HG03159 (cell line): Measurements from ENCODE around the gene IFT43.

Experiments
- ATAC-seq: cut with Tn5 transposase; IDR thresholded peaks from one replicate; pipeline ENCODE4 v1.9.1; 2021; ENCODE audit warnings: mild to moderate bottlenecking, moderate library complexity; ENCODE audit not compliant: unreplicated experiment

IFT43 gene

DNA sequence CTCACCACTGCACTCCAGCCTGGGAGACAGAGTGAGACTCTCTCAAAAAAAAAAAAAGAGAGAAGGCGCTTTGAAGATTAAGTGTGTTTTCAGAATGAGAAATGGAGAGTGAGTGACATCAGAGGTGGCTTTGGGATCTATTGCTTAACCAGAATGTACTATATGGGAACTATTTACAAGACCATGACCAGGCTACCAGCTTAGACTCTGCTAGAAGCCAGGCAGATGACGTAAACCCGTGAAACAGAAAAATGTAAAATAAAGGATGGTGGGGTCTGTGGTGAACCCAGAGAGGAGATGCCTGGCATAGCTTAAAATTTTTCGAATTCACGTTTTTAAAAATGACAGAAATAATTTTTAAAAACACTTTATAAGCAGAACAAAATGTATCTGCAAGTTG lies 82.0 kb downstream of the IFT43 start:
- no peak for ATAC-seq

DNA sequence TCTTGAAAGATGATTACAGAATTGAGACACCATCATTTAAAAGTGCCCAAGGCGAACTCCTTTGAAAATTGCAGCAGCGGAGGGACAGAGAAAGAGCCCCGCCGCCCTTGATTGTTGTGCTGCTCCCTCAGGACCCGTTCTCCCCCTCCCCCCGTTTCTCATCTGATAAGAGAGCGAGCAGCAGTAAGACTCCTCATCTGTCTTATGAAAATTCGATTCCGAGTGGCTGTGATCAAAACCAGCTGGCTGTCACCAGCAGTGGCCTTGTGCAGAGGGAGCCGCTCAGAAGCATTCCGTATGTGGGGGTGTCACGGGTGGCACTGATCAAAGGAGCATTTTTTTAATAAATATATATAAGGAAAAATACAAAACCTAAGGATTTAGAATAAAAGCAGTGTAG lies 88.2 kb downstream of the IFT43 start:
- ATAC-seq: no peak

DNA sequence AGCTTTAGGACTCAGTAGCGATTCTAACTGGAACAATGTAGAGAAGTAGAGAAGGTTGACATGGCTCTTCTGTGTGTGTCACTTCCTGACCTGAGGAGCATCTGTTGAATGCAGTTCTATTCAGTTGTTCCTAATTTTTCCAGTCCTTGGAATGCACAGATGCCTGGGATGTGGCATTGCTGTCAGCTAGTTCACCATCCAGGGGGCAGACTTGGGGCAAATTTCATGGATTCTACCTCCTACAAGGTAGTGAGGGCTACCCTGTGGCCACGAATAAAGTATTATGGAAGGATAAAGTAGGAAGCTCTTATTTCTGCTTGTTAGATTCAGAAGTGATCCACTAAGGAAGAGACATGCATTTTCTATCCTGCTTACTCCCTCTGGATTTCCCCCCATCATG lies 91.8 kb downstream of the IFT43 start:
- no peak for ATAC-seq

DNA sequence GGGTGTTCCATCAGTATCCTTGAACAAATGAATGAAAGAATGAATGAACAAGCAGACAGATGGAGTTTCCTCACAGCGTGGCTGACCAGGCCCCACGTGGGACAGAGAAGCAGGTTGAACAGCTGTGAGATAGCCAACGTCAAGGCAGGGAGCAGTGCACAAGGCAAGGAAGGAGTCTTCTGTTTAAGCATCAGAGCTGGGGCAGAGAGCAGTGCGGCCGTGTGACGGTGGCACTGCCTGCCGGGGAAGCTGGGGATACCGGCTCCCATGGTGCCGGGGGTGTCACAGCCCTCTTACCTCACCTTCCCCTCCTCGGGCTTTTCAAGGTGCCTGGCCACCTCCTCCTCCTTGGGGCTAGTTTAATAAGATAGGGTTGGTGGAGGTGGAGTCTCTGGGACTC lies 92.9 kb downstream of the IFT43 start:
- no peak for ATAC-seq

DNA sequence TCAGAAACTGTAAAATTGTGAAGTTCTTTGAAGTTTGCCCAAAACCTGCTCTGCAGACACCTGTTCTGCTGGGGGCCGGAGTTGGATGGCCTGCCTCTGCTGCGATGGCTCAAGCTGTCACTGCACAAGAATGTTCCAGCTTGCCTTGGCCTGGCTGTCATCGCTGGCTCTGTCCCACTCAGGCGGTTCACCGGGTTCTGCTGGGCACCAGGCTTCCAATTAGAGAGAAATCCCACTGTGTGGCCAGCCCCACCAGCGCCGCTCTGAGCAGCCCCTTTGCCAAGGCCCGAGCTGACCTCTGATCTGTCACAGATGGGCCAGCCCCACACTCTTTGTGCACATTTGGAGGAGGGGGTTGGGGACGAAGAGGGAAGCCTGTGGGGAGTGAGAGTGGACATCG lies 94.5 kb downstream of the IFT43 start:
- no peak for ATAC-seq

DNA sequence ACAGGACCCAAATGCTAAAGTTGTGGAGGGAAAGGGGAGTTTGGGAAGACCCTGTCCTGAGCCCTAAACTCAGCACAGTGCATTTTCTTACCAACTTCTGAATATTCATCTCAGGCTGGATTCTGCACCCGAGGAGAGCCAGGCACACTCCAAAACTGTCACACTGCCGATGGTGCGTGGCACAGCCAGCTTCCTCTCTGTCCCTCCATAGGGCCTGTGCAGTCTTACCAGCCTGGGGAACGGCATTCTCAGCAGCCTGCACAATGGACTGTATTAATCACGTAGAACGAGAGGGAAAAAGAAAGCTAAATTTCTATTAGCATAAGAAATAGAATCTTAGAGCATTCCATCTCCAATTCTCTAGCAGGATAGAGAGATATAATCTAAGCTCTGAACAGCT lies 94.9 kb downstream of the IFT43 start:
- ATAC-seq: no peak

DNA sequence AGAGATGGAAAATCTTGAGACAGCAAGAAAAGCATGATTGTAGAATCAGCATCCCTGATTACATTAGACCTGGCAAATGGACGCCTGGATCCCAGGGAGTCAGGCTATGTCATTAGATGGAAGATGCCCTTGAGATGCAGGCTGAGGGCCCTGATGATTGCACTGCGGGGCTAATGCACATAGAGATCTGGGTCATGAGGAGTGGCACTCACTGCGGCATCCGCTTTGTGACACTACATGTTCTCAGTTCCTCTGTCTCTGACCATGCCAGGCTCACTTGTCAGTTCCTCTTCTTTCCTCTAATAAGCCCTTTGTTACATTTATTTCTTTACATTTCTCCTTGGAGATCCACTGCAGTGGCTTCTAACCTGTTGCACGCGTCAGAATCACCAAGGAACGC lies 96.1 kb downstream of the IFT43 start:
- no peak for ATAC-seq

DNA sequence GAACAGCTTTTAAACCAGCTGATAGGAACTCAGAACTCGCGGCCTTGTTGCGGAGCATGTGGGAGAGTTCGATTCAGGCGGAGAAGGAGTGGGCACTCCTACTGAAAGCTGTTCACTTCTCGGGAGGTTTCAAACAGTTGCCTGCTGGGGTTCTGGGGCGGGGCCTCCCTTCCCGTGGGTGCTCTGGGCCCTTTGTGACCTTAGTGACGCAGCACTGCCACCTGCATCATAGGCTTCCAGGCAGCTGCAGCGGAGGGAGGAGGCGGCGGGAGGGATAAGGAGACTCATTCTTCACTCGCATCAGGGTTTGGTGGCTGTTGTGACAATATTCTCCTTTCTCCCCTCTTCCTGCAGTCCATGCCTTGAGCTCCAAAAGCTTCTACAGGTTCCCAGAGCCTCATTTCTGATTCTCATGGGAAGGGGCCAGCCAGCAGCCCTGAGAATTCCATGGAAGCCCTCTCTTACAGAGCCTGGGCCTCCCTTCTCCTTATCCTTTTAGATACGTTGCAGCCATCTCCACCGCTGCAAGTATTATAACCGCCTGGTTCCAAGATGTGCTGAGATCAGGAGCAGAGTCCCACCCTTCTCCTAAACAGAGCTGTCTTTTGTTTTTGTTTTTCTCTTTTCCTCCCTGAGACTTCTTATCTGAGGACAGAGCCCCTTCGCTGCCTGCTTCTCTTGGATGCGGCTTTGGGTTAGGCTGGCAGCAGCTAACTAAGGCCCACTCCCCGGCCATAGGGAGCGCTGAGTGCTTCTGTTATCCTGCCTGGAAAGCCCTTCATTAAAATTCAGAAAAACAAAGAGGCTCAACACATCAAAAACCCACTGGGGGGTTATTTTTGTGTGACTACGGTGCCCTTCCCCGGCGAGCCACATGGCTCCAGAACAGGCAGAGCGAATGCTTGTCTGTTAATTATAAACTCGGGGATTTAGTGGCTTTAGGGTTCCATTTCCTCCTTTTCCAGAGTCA lies 98.5 kb downstream of the IFT43 start:
- no peak for ATAC-seq

DNA sequence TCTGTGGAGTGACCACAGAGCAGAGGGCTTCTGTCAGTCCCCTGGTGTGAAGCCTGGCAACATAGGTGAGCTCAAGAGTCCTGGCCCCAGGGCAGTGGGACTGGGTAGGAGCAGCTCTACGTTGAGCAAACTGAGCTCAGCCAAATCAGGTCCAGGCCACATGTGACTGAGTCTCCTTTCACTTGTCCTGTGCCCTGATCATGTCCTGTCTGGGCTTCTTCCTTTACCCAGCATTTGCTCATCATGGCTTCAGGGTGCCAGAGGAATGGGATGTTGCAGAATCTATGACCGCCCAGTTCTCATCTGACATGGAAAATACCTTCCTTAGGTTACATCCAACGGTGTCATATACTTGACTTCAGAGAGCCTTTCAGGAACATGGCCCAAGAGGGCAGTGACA lies 99.8 kb downstream of the IFT43 start:
- ATAC-seq: no peak

DNA sequence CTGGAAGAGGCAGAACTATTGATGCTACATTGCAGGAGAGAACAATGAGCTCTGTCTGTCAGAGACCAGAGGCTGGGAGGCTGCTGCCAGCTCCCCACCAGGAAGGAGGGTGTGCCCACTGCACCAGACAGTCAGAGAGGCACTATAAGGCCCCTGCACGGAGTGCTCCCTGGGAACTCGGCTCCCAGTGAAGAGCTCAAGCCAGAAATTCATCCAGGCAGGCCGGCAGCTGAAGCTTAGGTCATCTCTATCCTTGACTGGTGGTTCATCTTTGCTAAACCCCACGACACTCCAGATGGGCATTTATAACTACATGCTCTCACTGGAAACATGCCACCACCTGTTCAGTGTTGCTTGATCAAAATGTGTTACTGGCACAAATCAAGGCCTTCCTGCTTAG lies 101.1 kb downstream of the IFT43 start:
- ATAC-seq: no peak

DNA sequence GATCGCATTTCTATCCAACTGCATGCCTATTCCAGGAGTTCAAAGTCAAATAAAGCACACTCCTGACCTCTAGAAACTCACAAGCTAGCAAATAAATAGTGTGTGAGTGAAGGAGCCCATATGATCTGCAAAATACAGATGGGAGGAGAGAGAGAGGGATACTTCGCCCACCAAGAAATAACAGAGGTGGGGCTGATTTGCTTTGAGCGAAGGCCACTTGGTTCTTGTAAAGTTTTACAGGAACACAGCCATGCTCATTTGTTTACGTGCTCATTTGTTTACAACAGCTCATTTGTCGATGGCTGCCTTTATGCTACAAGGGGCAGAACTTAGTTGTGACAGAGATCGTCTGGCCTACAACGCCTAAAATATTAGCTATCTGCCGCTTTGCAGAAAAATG lies 102.8 kb downstream of the IFT43 start:
- no peak for ATAC-seq

DNA sequence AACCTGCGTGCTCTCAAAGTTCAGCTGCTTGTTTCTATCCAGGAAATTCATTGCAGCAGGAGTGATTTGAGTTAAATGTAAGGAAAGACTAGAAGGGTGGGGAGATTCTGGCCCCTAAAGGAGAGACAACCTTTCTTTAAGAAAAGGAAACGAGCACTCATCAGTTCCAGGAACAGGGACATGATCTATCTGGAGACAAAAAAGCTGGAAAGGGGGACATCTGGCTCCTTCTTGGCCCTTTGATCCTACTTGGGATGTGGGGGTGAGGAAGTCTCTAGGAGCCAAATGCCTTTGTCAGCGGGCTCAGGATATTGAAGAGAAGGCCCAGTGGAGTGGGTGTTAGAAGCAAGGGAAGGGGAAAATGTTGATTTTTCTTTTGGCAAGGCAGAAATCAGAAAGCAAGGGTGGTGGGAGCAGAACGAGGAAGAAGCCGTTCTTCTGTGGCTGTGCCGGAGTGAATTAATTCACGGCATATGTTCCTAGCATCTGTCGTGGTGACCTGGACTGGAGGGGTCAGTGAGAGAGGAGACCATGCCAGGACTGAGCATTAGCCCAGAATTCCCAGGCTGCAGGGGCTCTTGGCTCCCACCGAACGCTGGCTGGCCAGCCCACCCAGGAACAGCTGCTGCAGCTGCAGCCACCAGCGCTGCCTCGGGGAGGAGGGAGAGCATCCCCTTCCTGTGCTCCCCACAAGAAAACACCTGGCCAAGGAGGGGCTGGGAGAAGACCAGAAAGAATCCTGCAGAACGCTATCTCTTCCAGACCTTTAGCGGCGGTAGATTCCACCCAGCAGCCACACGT lies 103.4 kb downstream of the IFT43 start:
- ATAC-seq: no peak

DNA sequence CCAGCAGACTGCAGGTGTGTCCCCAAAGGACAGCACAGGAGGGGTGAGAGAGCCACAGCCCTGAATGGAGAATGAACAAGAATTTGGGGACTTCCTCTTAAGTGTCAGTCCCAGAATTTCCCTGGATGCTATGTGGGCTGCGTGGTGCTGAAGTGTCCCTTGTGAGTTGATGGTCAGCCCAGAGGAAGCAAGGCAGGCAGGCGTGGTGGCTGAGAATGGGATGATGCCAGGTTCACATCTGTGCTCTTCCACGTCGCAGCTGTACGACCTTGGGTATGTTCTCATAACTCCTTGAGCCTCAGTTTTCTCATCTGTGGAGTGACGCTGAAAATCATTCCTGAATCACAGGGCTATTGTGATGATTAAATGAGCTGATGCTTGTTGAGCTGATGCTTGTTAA lies 104.0 kb downstream of the IFT43 start:
- ATAC-seq: no peak

DNA sequence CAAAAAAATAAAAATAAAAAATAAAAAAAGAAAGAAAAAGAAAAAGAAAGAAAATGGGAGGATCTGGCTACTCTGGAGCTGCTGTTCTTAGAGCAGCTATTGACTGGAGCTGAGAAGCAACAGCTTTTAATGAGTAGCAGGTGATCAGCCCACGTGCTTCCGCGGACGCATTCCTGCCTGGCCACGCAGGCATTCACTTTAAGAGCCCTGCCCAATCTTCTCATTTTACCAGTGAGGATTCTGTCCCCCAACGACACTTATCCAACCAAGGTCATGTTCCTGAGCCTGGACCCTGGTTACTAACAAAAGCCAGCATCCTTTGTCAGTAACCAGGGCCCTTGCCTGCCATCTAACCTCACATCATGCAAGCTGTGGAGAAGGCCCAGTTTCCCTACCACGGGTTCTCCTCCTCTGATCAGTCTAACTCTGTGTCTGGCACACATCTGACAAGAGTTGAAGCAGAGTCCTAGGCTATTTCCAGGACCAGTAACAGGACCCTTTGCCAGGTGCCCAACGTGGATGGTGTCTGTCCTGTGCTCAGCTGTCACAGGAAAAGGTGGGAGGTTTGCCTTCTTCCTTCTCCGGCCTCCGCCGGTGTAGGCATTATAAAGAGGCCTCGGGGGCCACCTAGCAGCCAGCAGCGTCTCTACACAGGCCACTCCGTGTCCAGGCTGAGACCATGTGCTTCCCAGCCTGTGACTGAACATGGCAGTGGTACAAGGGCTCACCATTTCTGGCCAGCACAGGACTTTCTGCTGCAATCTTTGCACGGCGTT lies 105.2 kb downstream of the IFT43 start:
- ATAC-seq: no peak

DNA sequence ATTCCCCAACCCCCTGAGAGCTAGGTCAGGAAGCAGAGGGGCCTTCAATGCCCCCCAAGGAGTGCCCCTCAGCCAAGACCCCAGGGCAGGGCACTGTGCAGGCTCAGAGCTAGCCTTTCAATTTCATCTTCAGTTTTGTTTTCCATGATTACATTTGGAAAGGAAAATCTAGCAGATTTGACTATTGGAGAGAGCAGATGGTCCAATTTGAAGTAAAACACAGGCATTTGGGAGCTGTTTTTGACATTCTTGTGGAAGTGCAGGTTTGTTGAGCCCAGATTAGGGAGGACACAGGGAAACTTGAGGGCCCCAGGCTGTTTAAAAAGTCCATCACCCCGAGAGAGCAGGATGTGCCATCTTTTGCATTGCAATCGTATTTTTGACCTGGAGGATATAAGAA lies 107.5 kb downstream of the IFT43 start:
- ATAC-seq: no peak

DNA sequence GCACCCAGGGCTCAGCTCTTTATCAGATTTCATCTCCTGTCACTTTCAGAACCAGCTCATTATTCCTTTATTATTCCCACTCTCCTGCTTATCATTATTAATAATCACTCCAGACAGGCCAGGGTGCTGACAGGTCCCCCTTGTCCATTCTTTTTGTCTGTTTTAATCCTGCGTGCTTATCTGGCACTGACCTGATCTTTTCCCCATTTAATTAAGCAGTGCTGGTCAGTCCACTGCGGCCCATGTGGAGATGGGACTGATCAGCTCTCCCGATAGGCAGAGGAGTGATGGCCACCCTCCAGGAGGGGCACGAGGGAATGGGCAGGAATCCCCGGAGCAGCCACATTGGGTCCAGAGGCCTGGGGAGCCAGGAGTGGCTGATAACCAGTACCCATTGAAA lies 110.7 kb downstream of the IFT43 start:
- no peak for ATAC-seq

DNA sequence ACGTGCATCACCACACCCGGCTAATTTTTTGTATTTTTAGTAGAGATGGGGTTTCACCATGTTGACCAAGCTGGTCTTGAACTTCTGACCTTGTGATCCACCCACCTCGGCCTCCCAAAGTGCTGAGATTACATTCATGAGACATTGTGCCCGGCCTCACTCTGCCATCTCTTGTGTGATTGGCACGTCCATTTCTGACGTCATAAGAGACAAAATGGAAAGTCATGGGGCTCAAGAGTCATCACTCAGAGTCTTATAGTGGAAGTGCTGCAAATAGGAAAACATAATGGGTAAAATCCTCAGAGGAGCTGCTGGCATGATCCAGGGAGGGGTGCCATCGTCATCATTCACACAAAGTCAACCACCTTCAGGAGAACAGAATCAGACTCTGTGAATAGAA lies 112.0 kb downstream of the IFT43 start:
- ATAC-seq: no peak

DNA sequence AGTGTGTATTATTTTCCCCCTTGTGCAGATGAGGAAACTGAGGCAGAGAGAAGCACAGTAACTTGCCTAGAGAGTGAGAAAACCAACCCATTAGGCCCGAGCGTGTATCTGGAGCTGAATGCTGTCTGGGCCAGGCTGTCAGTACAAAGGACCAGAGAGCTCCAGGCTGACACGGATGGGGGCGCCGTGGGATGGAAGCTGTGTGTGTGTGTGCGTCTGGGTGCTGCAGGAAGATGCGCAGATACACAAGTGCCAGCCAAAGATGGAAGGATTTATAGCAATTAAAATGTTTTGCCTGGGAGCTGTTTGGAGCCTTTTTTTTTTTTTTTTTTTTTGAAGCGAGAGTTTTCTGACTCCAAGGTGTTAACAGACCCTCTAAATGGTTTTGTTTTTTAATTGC lies 112.5 kb downstream of the IFT43 start:
- no peak for ATAC-seq

DNA sequence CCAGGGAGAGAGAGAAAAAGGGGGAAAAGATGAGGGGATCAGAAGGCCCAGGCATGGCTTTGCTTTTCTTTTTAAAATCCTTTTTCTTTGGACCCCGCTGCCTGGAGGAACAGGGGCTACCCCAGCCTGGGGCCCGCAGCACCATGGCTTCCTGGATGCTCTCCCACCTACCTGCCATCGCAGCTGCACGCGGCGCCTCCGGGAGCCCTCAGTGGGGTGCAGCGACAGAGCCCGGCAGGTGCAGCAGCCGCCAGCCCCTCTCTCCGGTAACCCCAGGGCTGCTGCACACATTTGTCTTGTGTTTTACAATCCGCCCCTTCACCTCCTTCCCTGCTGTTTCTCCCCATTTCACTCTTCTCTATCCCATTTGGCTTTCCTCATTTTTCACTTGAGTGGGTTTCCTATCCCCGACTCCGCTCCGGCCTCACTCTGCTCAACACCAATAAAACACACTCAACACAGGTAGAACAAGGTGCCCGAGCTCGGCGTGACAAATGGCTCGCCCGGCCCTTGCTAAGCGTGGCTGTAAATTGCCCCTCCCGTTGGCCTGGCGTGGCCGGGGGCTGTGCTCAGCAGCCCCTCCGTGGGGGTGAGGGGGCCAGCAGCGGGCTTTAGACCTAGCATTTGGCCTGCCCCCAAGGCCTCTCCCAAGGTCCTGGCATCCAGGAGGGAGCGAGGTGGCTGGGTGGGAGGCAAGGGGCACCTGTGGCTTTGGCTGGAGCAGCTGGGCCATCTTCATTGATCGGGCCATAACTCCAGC lies 113.5 kb downstream of the IFT43 start:
- ATAC-seq: no peak

DNA sequence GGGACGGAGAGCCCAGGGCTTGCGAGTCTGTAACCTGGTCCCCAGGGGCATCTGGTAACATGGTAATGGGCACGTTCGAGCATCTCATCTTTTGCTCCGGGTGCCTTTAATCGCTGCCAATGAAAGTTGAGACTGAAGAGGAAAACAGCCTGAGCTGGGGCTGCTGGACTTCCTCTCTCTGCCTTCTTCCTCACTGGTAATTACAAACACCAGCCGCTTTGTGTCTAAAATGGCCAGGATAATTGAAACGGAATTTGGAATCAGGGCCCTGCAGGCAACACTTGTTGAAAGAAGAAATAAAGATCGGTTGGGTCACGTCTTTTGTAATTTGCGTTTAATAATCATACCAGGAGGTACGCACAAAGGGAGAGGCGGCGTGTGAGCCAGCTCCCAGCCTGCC lies 114.7 kb downstream of the IFT43 start:
- no peak for ATAC-seq
